HL-60/S4 (cell line): ENCODE measurements around the gene PARD6G.

Experiments
- in situ Hi-C: fragments of 300-500 bp; cut with MboI; formaldehyde crosslinking; loops from 2 replicates; pipeline ENCODE4 v1.14.3; 2022; ENCODE audit warnings: low sequenced_read_pairs

Gene PARD6G

DNA sequence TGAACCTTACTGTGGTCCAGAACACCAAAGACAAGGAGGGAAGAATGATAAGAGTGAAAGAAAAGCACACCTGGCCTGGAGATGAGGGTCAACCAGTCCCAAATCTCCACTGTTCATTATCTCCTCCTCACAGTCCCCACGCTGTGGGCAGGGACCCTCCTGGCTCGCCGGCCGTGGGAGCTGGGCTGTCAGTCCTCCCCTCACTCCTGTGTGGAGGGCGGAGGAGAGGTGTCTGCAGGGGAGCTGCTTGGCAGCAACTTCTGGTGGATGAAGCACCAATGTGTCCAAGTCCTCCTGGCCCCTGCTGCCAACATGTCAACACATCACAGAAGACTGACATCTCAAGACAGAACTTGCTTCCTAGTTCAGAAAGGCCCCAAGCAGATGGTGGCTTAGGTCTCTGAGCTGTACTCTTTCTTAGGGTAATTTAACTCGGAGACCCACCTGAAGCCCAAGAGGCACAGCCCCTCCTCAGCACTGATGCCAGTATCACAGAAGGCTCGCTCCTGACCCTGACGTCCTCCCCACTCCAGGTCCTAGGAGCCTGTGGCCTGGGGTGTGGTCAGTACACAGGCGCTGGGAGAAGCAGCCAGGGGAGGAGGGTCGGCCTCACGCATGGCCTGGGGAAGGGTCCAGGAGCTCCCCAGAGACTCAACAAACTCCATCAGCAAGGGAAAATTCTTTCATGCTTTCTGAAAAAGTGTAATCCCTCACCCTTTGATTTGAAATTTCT is 54.5 kb downstream of the PARD6G start:
- in situ Hi-C loops, result no loop called here

DNA sequence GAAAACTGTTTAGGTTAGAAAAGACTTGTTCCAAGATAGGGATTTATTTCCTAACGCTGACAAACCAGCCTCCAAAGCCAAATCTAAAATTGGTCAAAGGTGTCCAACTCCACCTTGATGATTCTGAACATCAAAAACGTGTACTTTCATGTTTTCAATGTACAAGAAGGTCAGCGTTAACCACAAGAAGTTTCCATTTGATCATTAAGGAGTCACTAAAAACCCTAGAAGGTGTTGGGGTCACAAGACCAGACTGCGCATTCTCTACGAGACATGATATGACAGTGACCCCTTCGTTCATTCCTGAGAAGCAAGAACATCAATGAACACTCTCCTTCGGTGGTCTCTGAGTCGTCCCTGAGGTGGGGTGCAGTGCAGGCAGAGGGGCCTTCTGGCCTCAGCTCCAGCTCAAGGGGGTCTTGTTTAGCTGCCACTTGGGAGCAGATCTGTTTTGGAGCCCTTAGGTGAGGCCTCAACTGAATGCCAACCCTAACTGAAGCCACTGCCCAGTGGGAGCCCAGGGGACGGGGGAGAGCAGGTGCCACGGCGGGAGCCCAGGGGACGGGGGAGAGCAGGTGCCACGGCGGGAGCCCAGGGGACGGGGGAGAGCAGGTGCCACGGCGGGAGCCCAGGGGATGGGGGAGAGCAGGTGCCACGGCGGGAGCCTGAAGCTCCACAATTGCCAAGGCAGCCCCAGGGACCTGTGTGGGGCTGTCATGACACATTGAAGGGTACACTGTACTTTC is 55.2 kb downstream of the PARD6G start:
- in situ Hi-C loops, result no loop called here

DNA sequence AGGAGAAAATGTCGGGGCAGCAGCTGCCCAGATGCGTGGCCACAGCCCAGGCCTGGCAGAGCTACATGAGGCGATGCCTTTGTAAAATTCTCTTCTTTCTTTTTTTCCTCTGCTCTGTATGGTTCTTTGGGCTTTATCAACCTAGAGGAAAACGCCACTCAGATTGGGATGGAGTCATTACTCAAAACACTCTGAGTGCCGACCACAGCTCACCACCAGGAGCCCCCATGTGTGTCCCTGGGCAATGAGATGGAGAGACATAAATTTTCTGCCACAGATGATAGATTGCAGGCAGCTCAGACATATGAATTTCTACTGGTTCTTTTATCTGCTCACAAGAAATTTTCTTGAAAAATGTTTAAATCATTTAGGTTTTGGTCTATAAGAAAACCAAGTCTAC is 56.0 kb downstream of the PARD6G start:
- in situ Hi-C loops, result no loop called here

DNA sequence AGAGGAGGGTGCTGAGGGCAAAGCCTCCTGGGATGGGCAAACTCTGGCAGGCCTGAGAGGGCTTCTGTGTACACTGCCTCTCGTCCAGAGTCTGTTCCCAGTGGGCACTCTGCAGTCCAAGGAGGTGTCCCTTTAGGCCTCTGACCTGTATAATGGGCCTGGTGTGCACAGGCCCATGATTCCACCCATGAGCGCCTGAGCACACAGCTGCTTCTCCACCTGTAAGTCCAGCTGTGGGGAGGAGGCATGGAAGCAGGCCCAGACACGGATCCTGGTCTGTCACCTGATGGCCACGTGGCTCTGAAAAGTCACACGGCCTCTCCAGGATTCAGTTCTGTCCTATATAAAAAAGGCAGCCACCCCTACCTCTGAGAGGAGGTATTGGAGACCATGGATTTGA is 57.0 kb downstream of the PARD6G start:
- in situ Hi-C loops, result no loop called here

DNA sequence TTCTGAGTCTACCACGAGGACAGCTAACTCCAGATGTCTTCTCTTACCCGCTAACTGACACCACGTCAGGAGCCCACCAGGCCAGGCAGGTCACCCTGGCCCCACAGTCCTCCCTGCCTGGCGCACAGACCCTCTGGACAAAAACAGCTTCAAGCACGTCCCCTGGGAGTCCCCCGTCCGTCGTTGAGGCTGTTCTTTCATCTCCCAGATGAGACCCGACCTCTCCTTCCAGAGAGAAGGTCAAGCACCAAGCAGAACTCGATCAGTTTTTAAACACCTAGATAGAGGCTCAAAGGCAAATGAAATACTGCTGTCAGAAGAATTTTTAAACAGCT is 57.8 kb downstream of the PARD6G start:
- in situ Hi-C loops, result no loop called here

DNA sequence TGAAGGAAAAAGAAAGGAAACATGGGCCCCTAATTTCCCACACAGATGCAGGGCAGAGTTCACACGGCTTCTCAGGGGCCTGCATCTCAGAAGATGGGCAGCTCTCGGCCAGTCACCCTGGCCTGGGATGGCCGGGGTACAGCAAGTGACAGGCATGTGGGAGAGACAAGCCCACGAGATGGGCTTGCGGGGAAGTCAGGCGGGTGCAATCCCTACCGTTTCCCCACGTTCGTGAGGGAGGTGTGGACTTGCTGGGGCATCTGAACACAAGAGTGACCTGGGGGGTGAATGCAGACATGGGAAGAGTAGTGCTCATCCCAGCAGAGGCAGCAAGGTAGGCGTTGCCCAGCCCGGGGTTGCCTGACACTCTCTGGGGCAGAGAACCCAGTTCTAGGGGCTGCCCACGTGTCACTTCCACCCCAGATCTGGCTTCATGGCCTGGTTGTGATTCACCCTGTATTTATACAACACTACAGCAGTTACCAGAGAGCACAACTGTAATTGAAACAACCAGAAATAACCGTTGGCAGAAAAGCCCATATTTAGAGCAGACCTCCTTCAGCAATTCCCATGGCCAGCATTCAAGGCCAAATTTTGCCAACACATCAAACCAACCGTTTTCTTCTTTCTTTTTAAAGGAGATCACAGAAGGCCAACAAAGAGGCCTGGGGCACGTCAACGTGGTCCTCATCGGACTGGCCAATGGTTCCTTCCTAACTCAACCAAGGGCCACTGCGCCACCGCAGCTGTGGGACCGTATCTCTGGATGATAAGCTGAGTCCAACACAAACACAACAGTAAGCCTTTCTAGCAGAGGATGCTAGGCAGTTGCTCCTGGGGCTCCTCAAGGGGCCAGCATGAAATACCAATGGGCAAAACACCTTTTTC is 58.4 kb downstream of the PARD6G start:
- in situ Hi-C loops, result no loop called here

DNA sequence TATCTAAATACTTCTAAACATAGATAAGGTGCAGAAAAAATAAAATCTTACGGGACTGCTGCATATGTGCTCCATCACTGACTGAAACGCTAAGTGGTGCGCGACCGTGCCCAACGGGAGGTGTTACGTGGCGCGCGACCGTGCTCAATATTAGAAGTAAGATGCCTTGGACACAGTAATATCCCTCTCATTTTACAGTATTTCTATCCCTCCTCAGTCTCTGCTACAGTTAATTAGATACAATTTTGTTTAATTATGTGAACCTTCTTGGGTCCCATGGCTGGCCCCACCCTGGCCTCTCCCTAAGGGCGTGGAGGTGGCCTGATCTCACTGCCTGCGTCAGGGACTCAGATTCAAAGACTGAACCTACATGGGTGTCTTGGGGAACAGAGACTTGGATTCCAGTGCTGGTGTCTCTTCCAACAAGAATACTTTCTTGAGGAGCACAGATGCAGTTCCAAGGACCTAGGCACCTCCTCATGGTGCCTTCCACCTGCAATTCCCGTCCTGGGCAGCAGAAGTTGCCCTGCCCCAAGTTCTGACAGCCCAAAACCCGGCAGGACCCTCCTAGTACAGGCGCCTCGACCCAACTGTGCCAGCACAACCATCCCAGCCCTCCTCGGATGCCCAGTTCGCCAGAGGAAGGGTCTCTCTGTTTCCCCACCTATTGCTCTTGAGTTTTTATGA is 59.2 kb downstream of the PARD6G start:
- in situ Hi-C loops, result no loop called here

DNA sequence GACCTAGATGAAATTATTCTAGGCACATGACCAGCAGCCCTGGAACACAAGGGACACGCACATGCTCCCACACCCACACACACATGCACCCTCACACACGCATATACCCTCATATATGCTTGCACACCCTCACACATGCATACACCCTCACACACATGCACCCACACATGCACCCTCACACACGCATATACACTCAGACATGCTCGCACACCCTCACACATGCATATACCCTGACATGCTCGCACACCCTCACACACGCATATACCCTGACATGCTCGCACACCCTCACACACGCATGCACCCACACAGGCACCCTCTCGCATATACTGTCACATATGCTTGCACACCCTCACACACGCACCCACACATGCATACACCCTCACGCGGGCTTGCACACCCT is 61.8 kb downstream of the PARD6G start:
- in situ Hi-C loops, result no loop called here

DNA sequence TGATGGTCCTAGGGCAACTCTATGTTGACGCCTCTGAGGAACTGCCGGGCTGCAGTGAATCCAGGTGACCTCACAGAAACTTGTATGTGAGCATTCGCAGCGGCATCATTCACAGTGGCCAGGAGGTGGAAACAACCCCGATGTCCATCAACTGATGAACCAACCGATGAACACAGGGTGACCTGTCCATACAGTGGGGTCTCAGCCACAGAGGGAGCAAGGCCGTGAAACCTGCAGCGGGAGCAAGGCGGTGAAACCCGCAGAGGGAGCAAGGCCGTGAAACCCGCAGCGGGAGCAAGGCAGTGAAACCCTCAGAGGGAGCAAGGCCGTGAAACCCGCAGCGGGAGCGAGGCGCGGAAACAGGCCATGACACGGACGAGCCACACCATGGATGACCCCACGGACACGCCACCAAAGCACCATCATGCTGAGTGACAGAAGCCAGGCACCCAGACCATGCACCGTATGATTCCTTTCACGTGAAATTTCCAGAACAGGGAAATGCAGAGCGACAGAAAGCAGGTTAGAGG is 63.0 kb downstream of the PARD6G start:
- in situ Hi-C loops, result no loop called here

DNA sequence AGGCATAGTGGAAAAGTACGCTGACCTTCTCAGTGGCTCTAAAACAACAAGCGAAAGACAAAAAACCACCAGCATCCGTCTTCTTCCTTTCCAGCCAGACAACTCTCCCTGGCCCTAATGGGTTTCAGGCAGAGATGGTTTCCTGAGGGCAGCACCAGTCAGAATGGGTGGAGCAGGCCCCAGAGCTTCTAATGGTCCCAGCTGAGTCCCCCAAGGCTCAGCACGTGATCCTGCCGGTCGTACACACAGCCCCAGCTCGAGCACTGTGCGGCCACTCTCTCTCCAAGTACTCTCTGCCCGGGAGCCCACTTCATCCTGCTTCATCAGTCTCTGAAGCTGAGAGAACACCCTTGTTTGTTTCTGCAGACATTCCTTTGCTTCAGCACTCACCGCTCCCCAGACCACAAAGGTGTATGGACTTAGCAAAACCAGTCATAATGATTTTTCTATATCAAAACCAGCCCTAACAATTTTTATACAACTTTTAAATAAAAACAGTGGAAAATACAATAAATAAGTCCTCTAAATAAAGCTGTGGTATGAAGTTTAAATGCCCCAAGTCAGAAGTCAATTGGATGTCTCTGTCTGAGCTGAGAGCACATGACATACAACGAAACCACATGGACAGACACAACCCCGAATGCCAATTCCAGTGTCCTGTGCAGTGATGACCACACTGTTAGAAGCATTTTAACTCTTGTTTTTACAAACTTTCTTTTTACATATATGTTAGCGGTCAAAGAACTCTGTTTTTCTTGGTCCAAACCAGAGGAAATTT is 63.9 kb downstream of the PARD6G start:
- in situ Hi-C loops, result no loop called here

DNA sequence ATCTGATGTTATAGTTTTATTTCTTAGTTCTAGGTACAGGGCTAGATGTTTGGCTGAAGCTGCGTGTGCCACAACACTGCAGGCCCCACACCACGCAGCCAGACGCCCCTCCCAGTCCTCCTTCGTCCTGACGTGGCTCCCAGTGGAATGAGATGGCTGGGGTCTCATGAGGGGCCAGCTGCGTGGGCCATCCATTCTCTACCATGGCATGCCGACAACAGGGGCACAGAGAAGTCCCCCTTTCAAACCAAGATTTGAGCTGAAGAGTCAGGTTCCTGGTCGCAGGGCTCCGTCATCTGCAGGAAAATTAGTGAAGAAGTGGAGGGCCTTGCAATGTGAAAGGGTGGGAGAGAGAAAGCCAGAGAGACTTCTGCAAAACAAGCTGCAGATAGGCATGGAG is 64.5 kb downstream of the PARD6G start:
- in situ Hi-C loops, result no loop called here

DNA sequence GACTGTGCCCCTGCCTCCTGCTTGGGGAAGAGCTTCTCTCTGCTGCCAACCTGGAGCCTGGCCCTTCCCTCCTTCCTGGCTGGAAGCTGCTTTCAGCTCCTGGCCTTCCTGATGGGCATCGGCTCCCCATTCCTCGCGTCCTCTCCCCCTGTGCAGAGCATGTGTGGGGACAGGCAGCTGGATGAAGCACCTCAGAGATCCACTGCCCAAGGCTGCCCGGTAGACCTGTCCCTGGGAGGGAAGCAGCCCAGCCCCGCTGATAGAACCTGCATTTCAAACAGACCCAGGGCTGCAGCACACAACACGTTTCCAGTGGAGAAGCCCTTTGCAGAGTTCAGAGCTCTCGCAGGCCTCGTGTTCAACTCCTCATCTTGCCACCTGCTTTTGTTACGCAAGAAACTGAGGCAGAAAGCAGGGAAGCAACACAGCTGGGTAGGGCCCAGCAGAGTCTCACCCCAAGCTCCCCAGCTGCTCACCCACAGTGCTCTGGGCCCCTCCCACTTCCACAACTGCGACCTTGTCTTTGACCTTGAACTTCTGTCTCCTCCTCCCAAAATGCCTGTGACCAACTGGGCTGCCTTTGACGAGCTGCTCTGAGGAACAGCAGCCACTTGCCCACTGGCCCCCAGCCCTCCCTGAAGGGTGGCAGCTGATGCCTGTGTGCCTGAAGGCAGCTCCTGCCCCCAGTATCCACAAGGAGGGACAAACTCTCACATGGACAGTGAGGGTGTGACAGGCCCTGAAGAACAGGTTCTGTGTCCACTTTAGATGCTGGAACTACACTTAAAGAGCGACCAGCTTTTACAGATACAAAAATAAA is 65.5 kb downstream of the PARD6G start:
- in situ Hi-C loops, result no loop called here

DNA sequence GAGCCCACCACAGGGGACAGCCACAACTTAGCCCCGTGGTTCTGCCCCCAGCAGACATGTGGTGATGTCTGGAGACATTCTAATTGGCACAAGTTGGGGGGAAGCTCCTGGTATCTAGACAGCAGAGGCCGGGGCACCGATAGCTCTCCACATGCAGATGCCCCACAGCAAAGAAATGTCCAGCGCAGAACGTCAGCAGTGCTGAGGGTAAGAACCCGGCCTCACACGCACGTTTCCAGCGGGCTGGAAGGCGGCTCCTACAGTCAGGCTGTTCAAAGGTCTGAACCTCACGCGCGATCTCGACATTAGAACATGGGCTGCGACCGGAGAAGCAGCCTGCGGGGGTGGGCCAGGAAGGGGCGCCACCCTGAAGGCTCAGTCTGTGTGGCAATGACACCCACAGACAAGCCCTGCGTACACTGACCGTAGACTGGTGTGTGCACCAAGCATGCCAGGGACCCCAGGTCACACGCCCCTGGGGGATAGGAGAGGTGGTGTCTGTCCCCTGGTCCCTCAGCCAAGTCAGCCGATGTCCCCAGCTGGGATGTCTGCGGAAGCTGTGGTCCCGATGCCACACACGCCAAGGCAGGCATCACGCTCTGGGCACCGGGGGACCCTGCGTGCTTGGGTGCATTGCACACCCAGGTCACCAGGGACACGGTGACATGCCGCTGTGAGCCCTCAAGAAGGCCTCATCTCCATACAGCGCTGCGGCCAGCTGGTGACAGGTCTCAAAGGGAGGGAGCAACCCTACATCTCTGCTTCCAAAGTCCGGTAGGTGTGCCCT is 66.3 kb downstream of the PARD6G start:
- in situ Hi-C loops, result no loop called here

DNA sequence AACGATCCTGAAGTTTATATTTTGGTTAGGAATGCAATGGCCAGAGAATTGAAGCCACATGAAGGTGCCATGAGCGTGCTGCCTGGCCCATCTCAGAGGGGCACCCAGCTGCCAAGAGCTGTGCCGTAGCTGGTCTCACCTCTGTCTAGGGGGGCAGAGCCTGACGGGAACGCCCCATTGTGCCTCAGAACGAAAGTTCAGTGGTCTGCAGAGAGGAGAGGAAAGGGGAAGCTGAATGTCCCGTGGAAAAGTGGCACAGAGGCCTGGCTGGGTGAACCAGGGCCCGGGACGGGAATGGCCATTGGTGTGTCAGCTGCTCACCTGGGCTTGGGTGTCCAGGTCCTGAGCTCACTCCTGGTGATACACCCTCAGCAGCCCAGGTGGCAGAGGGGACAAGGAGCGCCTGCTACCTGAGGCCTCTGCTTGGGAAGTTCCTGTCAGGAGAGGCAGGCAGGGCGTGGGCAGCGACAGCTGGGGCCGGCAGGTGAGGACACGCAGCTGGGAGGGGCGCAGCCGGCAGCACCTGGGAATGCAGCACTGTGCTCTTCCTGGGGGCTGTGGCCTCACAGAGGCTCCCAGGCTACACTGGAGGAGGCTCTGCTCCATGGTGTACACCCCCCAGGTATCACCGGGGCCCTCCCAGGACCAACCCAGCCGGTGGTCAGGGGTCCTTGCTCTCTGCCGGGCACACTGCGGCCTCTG is 67.3 kb downstream of the PARD6G start:
- in situ Hi-C loops, result no loop called here

DNA sequence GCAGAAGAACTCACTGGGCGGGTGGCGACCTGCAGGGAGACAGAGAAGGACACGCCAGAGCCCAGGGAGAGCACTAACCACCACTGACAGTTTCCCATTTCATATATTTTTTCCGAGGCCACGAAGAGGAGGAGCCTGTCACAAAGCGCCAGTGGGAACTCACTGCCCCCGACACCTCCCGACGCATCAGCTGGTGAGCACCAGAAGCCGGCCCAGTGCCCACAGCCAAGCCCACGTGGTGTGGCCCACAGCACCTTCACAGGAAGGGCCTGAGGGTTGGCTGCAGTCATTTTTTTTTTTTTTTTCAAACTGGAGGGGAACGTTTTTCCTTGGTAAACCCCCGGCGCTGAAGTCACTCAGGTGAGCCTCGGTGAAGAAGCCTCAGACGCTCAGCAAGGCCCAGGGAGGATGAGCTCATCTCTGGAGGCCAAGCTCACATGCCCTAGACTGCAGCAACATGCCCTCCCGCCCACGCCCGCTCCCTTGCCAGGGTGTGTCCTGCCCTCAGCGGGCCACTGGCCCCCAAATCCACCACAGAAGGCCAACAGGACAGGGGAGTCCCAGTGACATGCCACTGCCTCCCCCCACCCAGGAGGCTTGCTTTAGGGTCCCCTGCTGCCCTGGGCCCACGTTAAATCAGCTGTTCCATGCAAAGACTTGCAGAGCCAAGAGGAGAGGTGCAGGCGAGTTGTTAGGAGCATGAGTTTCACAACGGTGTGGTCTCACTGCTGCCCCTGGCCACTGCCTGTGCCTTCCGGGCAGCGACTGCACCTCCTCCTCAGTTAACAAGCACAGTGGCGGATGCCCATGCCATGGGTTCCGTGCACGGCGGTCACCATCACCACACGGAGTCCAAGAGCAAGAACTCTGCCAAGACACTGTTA is 68.1 kb downstream of the PARD6G start:
- in situ Hi-C loops, result no loop called here

DNA sequence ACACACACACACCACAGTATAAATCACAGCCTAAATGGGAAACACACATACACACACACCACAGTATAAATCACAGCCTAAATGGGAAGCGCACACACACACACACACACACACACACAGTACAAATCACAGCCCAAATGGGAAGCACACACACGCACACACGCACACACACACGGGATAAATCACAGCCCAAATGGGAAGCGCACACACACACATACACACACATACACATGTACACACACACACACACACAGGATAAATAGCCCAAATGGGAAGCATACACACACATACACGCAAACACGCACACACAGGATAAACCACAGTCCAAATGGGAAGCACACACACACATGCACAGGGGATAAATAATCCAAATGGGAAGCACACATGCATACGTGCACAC is 70.2 kb downstream of the PARD6G start:
- in situ Hi-C loops, result no loop called here
